WTC11 (cell line): Measurements from ENCODE around the gene BACH2. TPM values are rescaled to one million over a fixed set of nuclear protein-coding genes. Genes with fewer than 3 reads are reported as not detected.

Experiments used
- ATAC-seq: fragments of 200-7000 bp; cut with Tn5 transposase; 2 replicates; pipeline ENCODE4 v1.10.0; 2021; ENCODE audit warnings: mild to moderate bottlenecking, moderate library complexity
- CTCF ChIA-PET: fragments of 300-600 bp; sonication (Branson Sonifier 250); formaldehyde crosslinking; loops from one replicate; lab custom pipeline; 2021; ENCODE audit warnings: antibody characterized with exemption; lab: Charles Lee
- POLR2A ChIA-PET: fragments of 350-600 bp; sonication (Branson Sonifier 250); formaldehyde crosslinking; loops from one replicate; lab custom pipeline; 2021; ENCODE audit warnings: antibody characterized with exemption; lab: Charles Lee
- DNase-seq: peaks from one replicate; pipeline ENCODE4 v3.0.0; 2021; ENCODE audit warnings: low spot score
- H3K27ac Mint-ChIP-seq: 2 replicates; pipeline ENCODE4 v1.8.0; 2021; ENCODE audit warnings: mixed read lengths
- H3K27me3 Mint-ChIP-seq: 2 replicates; pipeline ENCODE4 v1.8.0; 2021; ENCODE audit warnings: low read depth, mild to moderate bottlenecking, moderate library complexity, mixed read lengths
- H3K36me3 Mint-ChIP-seq: 2 replicates; pipeline ENCODE4 v1.8.0; 2021; ENCODE audit warnings: mixed read lengths
- H3K4me1 Mint-ChIP-seq: 2 replicates; pipeline ENCODE4 v1.8.0; 2022; ENCODE audit warnings: mixed read lengths
- H3K4me3 Mint-ChIP-seq: 2 replicates; pipeline ENCODE4 v1.8.0; 2021; ENCODE audit warnings: mild to moderate bottlenecking, moderate library complexity, mixed read lengths
- H3K9me3 Mint-ChIP-seq: 2 replicates; pipeline ENCODE4 v1.8.0; 2021; ENCODE audit warnings: mixed read lengths
- AR ChIP-seq: fragments of 250-450 bp; sonication (Bioruptor Pico); IDR thresholded peaks from 2 replicates; pipeline ENCODE4 v1.9.0; 2021; ENCODE audit warnings: mild to moderate bottlenecking
- CDX4 ChIP-seq: fragments of 250-450 bp; sonication (Bioruptor Pico); IDR thresholded peaks from 2 replicates; pipeline ENCODE4 v1.9.0; 2021; ENCODE audit warnings: moderate library complexity, mild to moderate bottlenecking, inconsistent platforms, borderline replicate concordance
- ETV6 ChIP-seq: sonication (generic); formaldehyde crosslinking; IDR thresholded peaks from 2 replicates; pipeline ENCODE4 v1.8.1; 2022; ENCODE audit warnings: mild to moderate bottlenecking, missing genetic modification reagents
- FOXK1 ChIP-seq: sonication (generic); formaldehyde crosslinking; IDR thresholded peaks from 2 replicates; pipeline ENCODE4 v1.8.0; 2022; ENCODE audit warnings: mild to moderate bottlenecking, moderate library complexity, missing genetic modification reagents
- FOXP4 ChIP-seq: sonication (generic); formaldehyde crosslinking; IDR thresholded peaks from 2 replicates; pipeline ENCODE4 v1.8.0; 2022; ENCODE audit warnings: mild to moderate bottlenecking, missing genetic modification reagents
- GRHL2 ChIP-seq: fragments of 250-450 bp; sonication (Bioruptor Pico); IDR thresholded peaks from 2 replicates; pipeline ENCODE4 v1.8.0; 2022; ENCODE audit warnings: mild to moderate bottlenecking, moderate library complexity; ENCODE audit not compliant: insufficient replicate concordance, severe bottlenecking
- GTF2I ChIP-seq: fragments of 250-450 bp; sonication (Bioruptor Pico); conservative IDR thresholded peaks from 2 replicates; pipeline ENCODE4 v1.4.0; 2021; ENCODE audit warnings: mild to moderate bottlenecking
- IRF2 ChIP-seq: sonication (generic); formaldehyde crosslinking; IDR thresholded peaks from 2 replicates; pipeline ENCODE4 v1.8.0; 2022; ENCODE audit warnings: low read depth, missing genetic modification reagents, borderline replicate concordance
- JAZF1 ChIP-seq: fragments of 250-450 bp; sonication (Bioruptor Pico); IDR thresholded peaks from 2 replicates; pipeline ENCODE4 v1.9.0; 2021; ENCODE audit warnings: moderate library complexity, mild to moderate bottlenecking, inconsistent platforms
- NR2C2 ChIP-seq: sonication (generic); formaldehyde crosslinking; IDR thresholded peaks from 2 replicates; pipeline ENCODE4 v1.8.0; 2022; ENCODE audit warnings: mild to moderate bottlenecking, missing genetic modification reagents
- NR3C1 ChIP-seq: sonication (generic); formaldehyde crosslinking; conservative IDR thresholded peaks from 2 replicates; pipeline ENCODE4 v1.8.1; 2023; ENCODE audit warnings: low read depth, mild to moderate bottlenecking, missing genetic modification reagents
- PRDM15 ChIP-seq: sonication (generic); formaldehyde crosslinking; IDR thresholded peaks from 2 replicates; pipeline ENCODE4 v1.8.0; 2022; ENCODE audit warnings: missing genetic modification reagents
- PREB ChIP-seq: sonication (generic); formaldehyde crosslinking; IDR thresholded peaks from 2 replicates; pipeline ENCODE4 v1.8.1; 2022; ENCODE audit warnings: mild to moderate bottlenecking, missing genetic modification reagents, moderate library complexity, borderline replicate concordance
- SMAD3 ChIP-seq: sonication (generic); formaldehyde crosslinking; IDR thresholded peaks from 2 replicates; pipeline ENCODE4 v1.8.0; 2022; ENCODE audit warnings: missing genetic modification reagents, mild to moderate bottlenecking, borderline replicate concordance
- SOX15 ChIP-seq: fragments of 250-450 bp; sonication (Bioruptor Pico); IDR thresholded peaks from 2 replicates; pipeline ENCODE4 v1.9.0; 2021; ENCODE audit warnings: mild to moderate bottlenecking
- USF1 ChIP-seq: sonication (generic); formaldehyde crosslinking; IDR thresholded peaks from 2 replicates; pipeline ENCODE4 v1.8.0; 2022; ENCODE audit warnings: mild to moderate bottlenecking, missing genetic modification reagents
- ZBTB21 ChIP-seq: sonication (generic); formaldehyde crosslinking; IDR thresholded peaks from 2 replicates; pipeline ENCODE4 v1.8.1; 2023; ENCODE audit warnings: mild to moderate bottlenecking, missing genetic modification reagents, borderline replicate concordance
- ZNF138 ChIP-seq: sonication (generic); formaldehyde crosslinking; conservative IDR thresholded peaks from 2 replicates; pipeline ENCODE4 v1.8.1; 2022; ENCODE audit warnings: mild to moderate bottlenecking, moderate library complexity, missing genetic modification reagents
- ZNF219 ChIP-seq: sonication (generic); formaldehyde crosslinking; IDR thresholded peaks from 2 replicates; pipeline ENCODE4 v1.8.0; 2023; ENCODE audit warnings: missing genetic modification reagents, mild to moderate bottlenecking, borderline replicate concordance
- ZNF263 ChIP-seq: sonication (generic); formaldehyde crosslinking; IDR thresholded peaks from 2 replicates; pipeline ENCODE4 v1.8.1; 2022; ENCODE audit warnings: low read depth, mild to moderate bottlenecking, moderate library complexity, missing genetic modification reagents
- ZNF425 ChIP-seq: fragments of 250-450 bp; sonication (Bioruptor Pico); conservative IDR thresholded peaks from 2 replicates; pipeline ENCODE4 v1.9.0; 2021; ENCODE audit warnings: mild to moderate bottlenecking
- total RNA-seq: library from RNA; stranded (reverse); gene quantifications from 3 replicates; pipeline ENCODE4 v1.2.3, GENCODE V29; 2021

The BACH2 gene
- total RNA-seq, 1 experiment from 2014 or later, result 5.9 TPM

- TF ChIP-seq USF1 (CRISPR knock-in tag), result no peak
- no peak for TF ChIP-seq AR (CRISPR knock-in tag)
- TF ChIP-seq SMAD3 (CRISPR knock-in tag), result no peak
- no peak for TF ChIP-seq ETV6 (CRISPR knock-in tag)
- no peak for TF ChIP-seq ZNF425 (CRISPR knock-in tag)
- no peak for TF ChIP-seq PREB (CRISPR knock-in tag)
- TF ChIP-seq CDX4 (CRISPR knock-in tag), result no peak
- TF ChIP-seq FOXP4 (CRISPR knock-in tag), result no peak
- TF ChIP-seq GTF2I, result no peak
- no peak for TF ChIP-seq NR2C2 (CRISPR knock-in tag)
- no peak for TF ChIP-seq ZNF138 (CRISPR knock-in tag)
Observed at GRCh38 chr6:90090866-90091265, 205.8 kb downstream of the BACH2 start (continued).

GRCh38 chr6:90088009-90088408 lies 208.6 kb downstream of the BACH2 start:
- ChIA-PET CTCF (no interaction called here), POLR2A (interaction anchor here (0.7 kb wide), 1 partner anchor 59 kb away, joined by 3 read pairs; no protein-coding TSS in a partner anchor)
- no peaks in the 10 kb centered on the region for H3K36me3 Mint-ChIP-seq
- H3K4me3 Mint-ChIP-seq, result no peak overlapping the region
- H3K27me3 Mint-ChIP-seq, result no peaks in the 10 kb centered on the region
- H3K4me1 Mint-ChIP-seq, result no peaks in the 10 kb centered on the region
- no peaks in the 10 kb centered on the region for H3K9me3 Mint-ChIP-seq
- ATAC-seq (no peak), DNase-seq (no peak)
- H3K27ac Mint-ChIP-seq, result no peak overlapping the region
- TF ChIP-seq ETV6 (CRISPR knock-in tag) (no peak), IRF2 (no peak), FOXK1 (CRISPR knock-in tag) (no peak), FOXP4 (CRISPR knock-in tag) (no peak), ZNF219 (CRISPR knock-in tag) (no peak), SOX15 (CRISPR knock-in tag) (no peak), JAZF1 (CRISPR knock-in tag) (no peak), GRHL2 (CRISPR knock-in tag) (no peak), ZBTB21 (CRISPR knock-in tag) (no peak), ZNF263 (CRISPR knock-in tag) (no peak), PRDM15 (CRISPR knock-in tag) (no peak), NR3C1 (CRISPR knock-in tag) (no peak)
